ENCODE data around the gene CFAP46.

GRCh38 chr10:132945894-132946255, 3.5 kb upstream of the CFAP46 start:
- TF ChIP-seq NFYB (IDR thresholded peaks at IDR 0.05; ENCODE audit: extremely low read depth, insufficient read length) (no peak), POLR2A (conservative IDR thresholded peaks at IDR 0.05) (no peak), EP300 (IDR thresholded peaks at IDR 0.05; ENCODE audit: low read length) (no peak), TRIM28 (IDR thresholded peaks at IDR 0.05) (no peak), TAF1 (IDR thresholded peaks at IDR 0.05; ENCODE audit: control insufficient read depth, extremely low read depth, insufficient read depth, low read length, severe bottlenecking) (no peak), MEIS2 (IDR thresholded peaks at IDR 0.05; ENCODE audit: partially characterized antibody) (no peak), RUNX1 (IDR thresholded peaks at IDR 0.05; ENCODE audit: low read depth) (no peak), CHD2 (IDR thresholded peaks at IDR 0.05; ENCODE audit: low read depth, low read length) (no peak), MAZ (CRISPR knock-in tag; conservative IDR thresholded peaks at IDR 0.05 in 1 of 2, IDR thresholded peaks at IDR 0.05 in 1 of 2) (no peak), DPF2 (IDR thresholded peaks at IDR 0.05) (no peak), ETV1 (tag; conservative IDR thresholded peaks at IDR 0.05; ENCODE audit: low read depth) (no peak)
- TF ChIP-seq, protein P1, sequence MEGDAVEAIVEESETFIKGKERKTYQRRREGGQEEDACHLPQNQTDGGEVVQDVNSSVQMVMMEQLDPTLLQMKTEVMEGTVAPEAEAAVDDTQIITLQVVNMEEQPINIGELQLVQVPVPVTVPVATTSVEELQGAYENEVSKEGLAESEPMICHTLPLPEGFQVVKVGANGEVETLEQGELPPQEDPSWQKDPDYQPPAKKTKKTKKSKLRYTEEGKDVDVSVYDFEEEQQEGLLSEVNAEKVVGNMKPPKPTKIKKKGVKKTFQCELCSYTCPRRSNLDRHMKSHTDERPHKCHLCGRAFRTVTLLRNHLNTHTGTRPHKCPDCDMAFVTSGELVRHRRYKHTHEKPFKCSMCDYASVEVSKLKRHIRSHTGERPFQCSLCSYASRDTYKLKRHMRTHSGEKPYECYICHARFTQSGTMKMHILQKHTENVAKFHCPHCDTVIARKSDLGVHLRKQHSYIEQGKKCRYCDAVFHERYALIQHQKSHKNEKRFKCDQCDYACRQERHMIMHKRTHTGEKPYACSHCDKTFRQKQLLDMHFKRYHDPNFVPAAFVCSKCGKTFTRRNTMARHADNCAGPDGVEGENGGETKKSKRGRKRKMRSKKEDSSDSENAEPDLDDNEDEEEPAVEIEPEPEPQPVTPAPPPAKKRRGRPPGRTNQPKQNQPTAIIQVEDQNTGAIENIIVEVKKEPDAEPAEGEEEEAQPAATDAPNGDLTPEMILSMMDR (IDR thresholded peaks at IDR 0.05 in 2 of 3, conservative IDR thresholded peaks at IDR 0.05 in 1 of 3; ENCODE audit: insufficient read depth in 2 of 3, low read depth in 1 of 3, low read length in 3 of 3): no peak
